Endothelial cell of hepatic sinusoid (primary cell): ENCODE measurements around the gene GPR84.

Source experiments
- in situ Hi-C: cut with HindIII; loops from 2 replicates; pipeline ENCODE4 v1.10.0; 2017; ENCODE audit warnings: low sequenced_read_pairs

GPR84 gene

DNA sequence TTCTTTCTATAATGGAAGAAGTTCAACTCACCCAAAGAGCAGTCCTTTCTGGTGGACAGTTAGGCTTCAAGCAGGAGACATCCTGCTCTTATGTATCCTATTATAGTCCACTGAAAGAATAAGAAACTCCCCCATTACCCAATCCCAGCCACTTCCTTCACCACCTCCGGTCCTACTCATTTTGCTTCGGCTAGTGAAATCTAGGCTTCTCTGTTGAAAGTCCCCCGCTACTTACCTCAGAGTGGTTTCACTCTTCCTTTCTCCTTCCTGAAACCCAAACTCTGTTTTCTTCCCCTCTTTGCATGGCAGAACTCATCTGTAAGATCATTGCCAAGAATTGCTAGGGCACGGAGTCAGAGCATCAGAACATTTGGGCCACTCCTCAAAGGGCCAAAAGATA lies at the start of gene GPR84:
TSS of gene GPR84 (minus strand) at position 74 of the 400 bp plus-strand sequence. CDS start 635 bp downstream, outside the sequence.
- in situ Hi-C loops = no loop called here

DNA sequence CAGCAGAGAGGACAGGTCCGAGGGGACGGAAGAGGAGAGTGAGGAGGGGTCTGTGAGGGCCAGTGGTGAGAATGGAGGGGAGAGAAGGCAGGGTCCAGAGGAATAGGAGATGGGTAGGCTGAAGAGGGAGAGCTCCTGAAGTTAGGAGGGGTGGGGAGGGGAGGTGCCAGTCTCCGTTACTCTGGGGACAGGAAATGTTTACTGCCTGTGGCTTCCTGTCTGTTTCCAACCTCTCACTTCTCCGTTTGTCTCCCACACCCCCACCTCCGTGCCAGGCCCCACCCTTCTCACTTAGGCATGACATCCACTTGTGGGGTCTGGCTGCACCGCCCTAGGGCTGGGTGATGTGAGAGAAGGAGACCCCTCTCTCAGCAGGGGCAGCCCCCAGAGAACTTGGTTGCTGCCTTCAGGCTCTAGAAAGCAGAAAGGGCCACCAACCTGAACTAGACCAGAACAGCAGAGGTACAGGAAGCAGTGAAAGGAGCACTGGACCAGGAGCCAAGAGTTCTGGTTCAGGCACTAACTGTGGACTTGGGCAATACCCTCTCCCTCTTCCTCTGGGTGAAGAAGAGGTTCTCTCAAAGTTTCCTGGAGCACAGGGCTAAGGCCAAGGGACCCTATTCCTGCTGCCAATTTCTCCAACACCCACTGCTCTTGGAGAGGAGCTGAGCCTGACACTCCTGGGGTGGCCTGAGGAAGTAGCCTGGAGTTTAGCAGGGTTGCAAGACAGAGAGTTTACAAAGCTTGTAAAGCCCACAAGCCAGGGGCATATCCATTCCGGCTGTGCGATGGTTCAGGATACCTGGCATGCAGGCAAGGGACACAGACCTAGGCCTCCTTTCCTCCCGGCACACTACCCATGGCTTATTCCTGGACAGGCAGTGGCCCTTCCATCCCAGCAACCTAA lies 49.3 kb upstream of the GPR84 start:
- in situ Hi-C loops = no loop called here

DNA sequence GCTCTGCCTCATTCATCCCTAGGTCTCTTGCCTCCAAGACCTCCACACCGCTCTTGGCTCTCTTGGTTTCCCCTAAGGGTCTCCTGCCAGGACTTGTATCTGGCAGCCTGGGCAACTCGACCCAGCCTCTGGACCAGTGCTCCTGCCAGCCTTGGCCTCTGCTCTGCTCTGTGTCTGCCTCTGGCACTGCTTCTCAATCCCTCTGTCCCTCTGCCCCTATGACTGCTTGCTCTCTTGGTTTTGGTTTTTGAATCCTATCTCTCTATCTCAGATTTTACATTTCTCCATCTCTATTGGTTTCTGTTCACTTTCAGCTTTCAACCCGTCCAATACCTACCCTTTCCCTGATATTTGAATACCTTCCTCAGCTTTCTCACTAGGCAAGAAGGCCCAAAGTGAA lies 48.5 kb upstream of the GPR84 start:
- in situ Hi-C loops = no loop called here

DNA sequence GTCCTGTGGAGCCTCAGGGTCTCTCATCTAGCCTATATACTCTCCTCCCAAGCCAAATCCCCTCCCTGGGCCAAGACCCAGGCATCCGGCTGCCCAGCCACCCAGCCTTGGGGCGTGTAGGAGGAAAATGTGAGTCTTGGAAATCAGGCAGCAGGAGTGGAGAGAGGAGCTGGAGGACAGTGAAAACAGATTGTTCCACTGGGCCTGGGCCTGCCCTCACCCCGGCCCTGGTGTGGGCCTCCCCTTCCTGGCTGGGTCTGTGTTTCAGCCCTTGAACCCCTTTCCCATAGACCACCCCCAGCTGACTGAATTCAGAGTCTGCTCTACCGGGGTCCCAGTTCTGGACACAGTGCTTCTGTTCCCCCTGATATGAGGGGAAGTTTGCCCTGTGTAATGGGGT lies 48.1 kb upstream of the GPR84 start:
- in situ Hi-C loops = no loop called here

DNA sequence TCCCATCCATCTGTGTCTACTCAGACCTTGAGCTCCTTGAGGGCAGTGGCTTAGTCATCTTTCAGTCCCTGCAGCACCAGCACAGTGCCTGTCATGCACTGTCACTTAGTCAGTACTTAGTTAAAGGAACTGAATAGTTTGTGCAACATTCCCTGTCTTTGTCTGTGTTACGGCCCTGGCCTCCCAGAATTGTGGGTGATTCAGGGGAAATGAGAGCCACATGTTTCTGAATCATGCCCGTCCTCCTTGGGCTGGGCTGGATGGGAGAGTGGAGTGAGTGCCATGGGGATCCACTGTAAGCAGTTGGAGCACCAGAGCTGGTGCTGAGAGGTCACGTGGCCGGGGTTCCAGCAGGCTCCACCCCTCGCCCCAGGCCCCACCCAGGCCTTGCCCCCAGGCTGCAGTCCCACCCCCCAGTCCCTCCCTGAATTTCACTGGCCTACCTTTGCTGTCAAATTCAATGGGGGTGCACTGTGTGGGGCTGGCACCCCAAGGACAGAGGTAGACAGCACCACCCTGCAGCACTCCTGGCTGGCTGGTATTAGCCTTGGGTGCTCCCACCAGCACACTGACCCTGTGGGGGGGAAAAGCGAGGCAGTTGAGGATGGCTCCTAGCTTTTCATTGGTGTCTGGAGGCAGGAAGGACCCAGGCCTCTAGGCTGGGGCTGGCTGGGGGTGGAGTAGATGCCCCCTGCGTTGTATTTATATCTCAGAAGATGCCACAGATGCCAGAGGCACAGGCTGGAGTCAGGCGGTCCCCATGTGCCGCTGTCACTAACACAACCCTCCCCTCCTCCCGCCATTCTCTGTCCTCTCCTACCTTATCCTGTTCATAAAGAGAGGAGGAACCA lies 47.3 kb upstream of the GPR84 start:
- in situ Hi-C loops = no loop called here

DNA sequence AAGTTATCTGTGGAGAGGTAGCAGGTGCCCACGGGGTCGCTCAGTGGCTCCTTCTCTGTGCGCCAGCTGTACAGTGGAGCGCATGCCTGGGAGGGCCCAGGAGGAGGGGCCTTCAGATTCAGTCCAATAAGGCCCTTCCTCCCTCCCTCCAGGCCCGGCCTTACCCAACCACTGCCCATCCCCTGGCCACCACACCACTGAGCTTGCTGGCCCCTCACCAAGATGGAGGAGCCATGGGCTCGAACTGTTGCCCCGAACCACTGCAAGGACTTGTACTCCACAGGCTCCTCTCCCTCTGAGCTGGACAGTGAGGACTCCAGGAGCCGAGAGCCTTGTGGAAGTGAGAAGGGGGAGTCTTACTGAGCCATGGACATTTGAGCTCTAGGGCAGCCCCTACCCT lies 45.0 kb upstream of the GPR84 start:
- in situ Hi-C loops = no loop called here

DNA sequence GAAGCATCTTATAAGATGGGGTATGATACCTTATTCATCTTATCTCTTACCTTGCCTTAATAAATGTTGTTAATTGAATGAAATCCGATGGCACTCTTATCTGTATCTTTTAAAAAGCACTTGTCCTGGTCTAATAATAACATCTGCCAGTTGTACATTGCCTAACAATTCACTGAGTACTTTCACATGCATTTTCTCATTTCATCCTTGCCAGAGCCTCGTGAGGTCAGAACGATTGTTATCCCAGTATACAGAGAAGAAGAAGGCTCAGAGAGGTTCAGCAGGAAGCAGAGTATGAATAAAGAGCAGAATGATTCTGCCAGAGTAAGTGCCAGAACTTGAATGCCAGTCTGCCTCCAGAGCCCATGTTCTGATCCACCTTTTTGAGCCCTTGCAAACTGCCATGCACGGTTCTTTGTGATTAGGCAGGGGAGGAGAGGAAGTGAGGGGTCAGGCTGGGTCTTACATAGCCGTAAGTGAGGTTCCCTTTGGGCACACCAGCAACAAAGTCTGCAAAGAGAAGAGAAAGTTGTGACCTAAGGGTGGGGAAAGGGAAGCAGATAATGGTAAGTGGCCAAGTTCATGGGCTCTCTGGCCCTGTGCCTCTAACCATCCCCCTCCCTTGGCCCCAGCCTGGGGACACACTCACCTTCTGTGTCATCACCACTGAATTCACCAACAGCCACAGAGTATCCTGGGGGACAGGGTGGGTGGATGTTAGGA lies 43.1 kb upstream of the GPR84 start:
- in situ Hi-C loops = no loop called here

DNA sequence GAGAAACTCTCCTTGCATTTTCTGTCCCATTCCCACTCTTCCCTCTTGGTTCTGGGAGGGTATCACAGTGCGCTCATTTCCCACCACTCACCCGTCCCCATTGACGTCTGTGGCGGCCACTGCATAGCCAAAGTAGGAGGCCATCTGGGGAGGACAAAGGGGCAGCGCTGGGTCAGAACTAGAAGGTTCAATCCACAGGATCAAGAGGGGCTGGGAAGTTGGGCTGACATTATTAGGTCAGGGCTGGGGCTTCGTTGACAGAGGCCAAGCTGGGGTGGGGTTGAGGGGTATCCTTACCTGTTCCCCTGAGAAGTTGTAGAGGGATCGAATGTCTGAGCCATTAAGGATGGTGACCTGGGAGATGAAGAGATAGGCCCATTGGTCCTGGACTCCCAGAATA lies 41.3 kb upstream of the GPR84 start:
- in situ Hi-C loops = no loop called here

DNA sequence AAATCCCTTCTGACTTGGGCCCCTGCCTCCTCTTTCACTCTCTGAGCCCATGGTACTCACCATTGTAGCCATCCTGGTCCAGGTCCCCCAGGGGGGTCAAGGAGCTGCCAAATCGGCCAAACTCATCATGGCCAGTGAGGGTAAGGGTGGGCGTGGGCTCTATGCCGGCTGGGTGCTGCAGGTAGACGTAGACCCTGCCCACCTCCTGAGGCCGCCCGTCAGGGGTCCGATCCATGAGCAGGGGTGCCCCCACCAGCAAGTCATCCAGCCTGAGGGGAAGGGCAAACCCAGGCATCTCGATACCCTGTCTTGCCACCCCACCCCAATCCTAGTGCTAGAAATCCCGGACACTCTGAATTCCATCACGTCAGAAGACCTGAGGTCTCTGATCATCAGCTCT lies 40.8 kb upstream of the GPR84 start:
- in situ Hi-C loops = no loop called here

DNA sequence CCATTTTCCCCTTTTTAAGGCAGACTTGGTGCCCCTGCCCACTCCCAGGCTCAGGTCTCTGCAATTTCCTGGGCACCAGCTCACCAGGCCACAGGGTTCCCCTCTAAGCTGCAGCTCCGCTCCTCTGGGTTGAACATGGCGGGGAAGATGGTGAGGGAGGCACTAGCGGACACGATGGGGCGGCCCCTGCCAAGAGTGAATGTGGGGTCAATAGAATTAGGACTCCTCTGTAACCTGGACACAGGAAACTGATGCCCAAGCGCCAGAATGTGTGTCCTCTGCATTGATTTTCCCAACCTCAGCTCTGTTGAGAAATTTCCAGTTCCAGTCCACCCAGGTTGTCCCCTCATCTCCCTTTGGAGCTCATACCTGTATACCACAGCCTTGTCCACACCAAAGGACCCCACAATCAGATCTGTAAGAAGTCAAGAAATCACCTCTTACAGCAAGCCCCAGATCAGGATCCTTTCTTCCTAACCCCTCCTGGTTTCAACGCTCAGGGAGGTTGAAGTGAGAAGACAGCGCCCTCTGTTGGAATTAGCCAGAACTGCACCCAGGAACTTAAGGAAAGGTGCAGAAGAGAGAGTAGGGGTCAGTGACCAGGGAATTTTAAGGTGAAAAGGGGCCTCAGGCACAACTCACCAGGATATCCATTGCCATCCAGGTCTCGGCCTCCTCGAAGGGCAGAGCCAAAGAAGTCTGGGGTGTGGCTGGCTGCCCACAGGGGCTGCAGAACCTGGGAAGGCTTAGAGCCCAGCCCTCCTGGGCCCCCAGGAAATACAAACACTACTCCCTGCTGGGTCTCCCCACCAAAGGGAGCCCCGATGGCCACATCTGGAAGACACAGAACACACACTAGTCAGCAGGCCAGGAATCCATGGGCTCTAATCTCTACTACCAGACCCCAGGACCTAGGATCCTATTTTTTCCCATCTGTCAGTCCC lies 40.0 kb upstream of the GPR84 start:
- in situ Hi-C loops = no loop called here

DNA sequence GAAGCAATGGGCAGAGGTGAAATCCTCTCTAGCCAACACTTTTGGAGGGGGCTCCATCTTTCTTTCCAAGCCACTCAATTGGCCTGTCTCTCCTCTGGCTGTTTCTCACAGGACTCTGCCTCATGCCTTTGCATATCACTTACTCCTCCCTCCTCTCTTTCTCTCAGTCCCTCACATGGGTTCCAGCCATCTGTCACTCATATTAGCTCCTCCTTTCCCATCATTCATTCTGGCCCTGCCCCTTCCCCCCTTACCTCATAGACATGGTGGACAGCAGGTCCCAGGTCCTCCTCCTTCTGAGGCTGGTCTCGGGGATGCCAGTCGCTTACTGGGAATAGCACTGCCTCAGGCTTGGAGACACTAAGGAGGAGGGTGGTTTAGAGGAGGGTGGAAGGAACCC lies 36.8 kb upstream of the GPR84 start:
- in situ Hi-C loops = no loop called here

DNA sequence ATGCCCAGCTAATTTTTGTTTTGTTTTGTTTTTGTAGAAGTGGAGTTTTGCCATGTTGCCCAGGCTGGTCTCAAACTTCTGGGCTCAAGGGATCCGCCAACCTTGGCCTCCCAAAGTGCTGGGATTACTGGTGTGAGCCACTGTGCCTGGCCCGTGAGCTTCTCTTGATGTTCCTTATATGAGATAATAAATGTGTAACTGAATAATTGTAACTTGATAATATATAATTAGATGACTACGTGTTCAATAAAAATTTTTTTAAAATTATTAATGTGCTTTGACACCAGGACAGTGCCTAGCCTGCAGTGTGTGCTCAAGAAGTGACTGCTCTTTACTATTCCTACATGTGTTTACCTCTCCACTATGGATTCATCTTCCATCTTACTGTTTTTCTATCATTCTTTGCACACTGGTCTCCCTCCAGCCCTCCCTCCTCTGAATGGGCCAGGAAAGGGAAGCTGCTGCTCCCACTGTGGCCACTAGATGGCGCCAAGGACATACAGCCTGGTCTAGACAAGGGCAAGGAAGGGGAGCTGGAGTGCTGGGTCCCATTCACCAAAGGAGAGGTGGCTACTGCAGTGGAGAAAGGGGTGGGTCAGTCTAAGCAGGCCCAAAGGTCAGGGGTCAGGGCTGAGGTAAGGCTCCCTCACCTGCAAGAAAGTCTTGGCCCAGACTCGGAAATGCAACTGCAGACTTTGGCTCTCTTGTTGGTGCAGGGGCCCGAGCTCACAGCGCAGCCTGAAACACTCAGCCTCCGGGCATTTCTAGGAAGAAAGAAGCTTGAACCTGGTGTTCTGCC lies 34.9 kb upstream of the GPR84 start:
- in situ Hi-C loops = no loop called here

DNA sequence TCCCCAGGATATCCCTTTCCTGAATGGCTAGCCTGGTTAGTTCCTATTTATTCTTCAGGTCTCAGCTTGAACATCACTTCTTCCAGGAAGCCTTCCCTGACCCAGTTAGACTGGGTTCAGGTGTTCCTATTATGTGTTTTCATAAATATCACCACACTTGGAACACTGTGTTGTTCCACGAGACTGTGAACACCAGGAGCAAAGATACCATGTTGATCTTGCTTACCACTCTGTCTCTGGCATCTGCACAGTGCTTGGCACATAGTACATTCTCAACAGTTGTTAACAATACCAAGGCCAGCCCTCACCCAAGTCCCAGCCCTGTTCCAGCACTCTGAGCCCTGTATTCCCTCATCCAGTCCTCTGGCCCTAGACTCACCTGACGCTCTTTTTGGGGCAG lies 33.9 kb upstream of the GPR84 start:
- in situ Hi-C loops = no loop called here

DNA sequence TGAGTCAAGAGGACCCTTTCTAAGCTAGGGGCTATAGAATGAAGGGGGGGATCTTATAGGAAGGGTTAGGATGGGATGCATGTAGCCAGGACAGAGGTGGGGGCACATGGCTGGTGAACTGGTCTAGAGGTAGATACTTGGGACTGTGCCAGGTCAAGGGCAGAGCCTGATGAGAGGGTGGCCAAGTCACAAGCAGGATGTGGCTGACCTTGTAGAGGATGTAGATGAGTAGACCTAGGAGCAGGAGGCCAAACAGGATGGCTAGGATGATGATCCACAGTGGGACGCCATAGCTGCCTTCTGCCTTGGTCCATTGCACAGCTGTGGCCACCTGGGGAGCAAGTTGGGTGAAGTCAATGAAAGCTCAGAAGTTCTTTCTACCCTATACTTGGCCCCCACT lies 32.9 kb upstream of the GPR84 start:
- in situ Hi-C loops = no loop called here

DNA sequence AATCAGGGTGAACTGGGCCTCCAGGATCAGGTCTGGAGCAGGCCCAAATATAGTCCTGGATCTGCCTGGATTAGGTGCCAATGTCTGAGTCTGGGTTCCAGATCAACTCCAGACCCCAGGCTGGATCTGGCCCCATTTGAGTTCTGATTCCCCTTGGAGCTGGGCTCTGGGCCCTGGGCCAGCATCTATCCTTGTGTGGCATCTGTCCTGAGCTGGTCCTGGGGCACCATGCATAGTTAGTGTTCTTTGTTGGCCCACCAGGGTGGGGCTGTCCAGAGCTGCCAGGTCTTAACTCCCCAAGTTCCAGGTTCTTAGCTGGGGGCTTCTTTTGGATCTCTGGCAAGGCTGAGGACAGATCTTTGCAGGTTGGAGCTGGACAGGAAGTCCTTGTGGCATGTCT lies 31.3 kb upstream of the GPR84 start:
- in situ Hi-C loops = no loop called here

DNA sequence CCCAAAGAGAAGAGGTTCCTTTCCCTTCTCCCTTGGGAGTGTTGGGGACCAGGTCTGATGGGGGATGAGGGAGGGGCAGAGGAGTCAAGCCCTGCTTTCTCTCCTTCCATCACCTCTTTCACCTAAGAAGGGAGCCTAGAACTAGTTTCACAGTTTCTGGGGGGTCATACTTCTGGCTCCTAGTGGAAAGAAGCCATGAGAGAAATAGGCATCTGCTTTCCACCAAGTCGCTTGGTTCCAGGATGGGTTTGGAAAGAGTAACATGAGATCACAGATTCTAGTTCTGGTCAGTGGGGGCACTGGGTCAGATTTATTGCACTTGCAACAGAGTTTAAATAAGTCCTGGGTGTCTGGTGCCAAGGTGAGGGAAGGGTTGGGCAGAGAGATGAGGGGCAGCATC lies 30.7 kb upstream of the GPR84 start:
- in situ Hi-C loops = loop anchor here (5.0 kb wide), 1 partner anchor 53 kb away; no protein-coding TSS in a partner anchor

DNA sequence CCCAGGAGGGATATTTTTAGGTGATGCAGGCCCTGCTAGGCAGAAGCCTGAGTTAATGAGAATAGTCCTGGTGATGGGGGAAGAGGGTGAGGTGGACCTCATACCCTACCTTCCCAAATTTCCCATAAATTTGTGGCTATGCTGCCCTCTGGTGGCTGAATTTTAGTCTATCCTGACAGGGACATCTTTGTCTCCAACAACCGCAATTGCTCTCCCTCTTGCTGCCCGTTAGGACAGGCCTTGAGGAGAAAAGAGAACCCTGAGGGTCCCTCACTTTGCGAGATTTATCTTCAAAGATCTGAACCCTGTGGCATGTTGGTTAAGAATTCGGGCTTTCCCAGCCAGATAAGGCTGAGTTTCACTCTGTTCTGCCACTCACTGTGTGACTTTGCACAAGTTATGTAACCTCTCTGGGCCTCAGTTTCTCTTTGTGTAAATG lies 30.0 kb upstream of the GPR84 start:
- in situ Hi-C loops = loop anchor here (5.0 kb wide), 1 partner anchor 52 kb away; no protein-coding TSS in a partner anchor

DNA sequence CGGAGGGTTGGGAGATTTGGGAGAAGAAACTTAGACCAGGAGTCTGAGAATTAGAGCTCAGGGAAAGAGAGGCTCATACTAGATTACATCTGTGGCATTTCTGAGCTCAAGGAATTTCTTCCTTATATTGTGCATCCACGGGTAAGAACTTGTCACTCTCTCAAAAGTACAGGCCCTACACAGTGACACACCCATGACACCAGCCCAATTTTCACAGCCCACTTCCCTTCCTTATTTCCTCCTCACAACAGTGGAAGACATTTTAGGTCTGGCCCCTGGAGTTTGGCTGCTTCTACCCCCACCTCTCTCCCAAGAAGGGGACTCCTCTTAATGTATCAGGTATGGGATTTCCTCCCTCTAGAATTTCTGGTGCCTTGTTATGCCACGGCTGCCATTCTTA lies 29.5 kb upstream of the GPR84 start:
- in situ Hi-C loops = loop anchor here (5.0 kb wide), 1 partner anchor 51 kb away; no protein-coding TSS in a partner anchor

DNA sequence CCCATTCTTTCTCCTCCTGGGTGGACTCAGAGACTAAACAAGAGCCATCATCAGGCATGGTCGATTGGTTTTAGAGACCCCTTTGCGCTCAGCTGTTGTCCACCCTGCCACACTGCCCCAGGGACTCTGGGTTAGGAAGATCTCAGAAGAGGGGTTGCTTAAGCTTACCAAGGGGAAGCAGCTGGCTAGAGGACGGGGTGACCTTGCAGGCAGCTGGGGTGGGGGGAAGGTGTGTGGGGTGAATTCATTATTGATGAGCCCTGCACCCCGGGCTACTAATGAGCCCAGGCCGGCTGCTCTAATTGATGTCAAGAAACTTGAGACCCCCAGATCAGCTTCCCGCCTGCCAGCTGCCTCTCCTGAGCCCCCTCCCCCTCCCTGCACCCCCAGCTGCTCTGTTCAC lies 28.9 kb upstream of the GPR84 start:
- in situ Hi-C loops = loop anchor here (5.0 kb wide), 1 partner anchor 51 kb away; no protein-coding TSS in a partner anchor
